SK-MEL-5 (cell line): Measurements from ENCODE around the gene LACTBL1. TPM values are rescaled to one million over a fixed set of nuclear protein-coding genes. Genes with fewer than 3 reads are reported as not detected.
"Not testable (repeated sequence)": the region's sequence is repeated elsewhere in the genome, so short reads cannot be mapped to it uniquely, and the experiment has no call there.

Experiments
- DNase-seq: peaks from one replicate; pipeline ENCODE4 v3.0.0-alpha.2; 2016; ENCODE audit warnings: low read depth, low spot score
- in situ Hi-C: cut with HindIII; loops from 2 replicates; pipeline ENCODE4 v1.10.0; 2016; ENCODE audit warnings: low sequenced_read_pairs, high pct_unique_total_duplicates, low pct_unique_long_range_greater_than_20kb
- total RNA-seq: library from RNA; depleted of rRNA; stranded (reverse); fragments of >200 nt; shearing (Covaris generic); gene quantifications from 2 replicates; pipeline ENCODE4 v1.2.3, GENCODE V29; 2014

LACTBL1 gene
- total RNA-seq, 1 experiment from 2014 or later: not detected

DNA sequence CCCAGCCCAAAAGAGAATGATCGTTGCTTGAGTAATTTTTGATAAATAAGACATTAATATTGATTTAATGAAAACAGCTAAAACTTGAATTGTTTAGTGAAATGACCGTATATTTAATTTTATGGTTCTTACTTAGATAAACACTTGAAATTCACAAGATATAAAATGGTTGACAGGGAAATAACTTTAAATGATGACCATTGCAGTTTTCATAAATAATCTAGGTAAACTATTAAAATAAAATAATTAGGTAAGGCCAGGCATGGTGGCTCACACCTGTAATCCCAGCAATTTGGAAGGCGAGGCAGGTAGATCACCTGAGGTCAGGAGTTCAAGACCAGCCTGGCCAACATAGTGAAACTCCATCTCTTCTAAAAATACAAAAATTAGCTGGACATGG lies 19.7 kb upstream of the LACTBL1 start:
- DNase-seq: not testable (repeated sequence)

DNA sequence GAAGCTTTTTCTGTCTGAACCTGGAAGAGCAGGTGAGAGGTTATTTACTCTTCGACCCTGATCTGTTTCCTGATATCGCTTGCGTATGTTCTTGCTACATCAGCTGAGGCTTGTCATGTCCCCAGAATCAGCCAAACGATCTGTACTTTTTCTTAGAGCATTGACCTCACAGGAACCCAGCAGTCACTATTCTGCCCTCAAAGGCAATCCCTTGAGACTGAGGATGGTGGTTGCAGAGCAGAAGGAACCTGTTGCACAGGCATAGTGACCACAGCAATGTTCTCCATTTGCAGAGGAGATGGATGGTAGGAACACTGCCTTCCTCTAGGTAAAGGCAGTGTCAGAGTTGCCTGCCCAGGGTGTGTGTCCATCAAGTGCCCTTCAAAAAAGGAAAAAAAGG lies 11.3 kb upstream of the LACTBL1 start:
- DNase-seq: no peak
- in situ Hi-C loops: no loop called here

More for the DNA sequence above, 19.7 kb upstream of the LACTBL1 start:
- in situ Hi-C loops: not testable (repeated sequence)

DNA sequence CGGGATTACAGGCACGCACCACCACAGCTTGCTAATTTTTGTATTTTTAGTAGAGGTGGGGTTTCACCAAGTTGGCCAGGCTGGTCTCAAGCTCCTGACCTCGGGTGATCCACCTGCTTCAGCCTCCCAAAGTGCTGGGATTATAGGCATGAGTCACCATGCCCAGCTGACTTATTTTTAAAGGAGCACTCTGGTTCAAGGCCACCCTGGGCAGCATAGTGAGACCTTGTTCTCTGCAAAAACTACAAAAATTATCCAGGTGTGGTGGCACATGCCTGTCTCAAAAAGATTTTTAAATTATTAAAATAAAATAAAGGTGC lies 7.8 kb upstream of the LACTBL1 start:
- in situ Hi-C loops: not testable (repeated sequence)

DNA sequence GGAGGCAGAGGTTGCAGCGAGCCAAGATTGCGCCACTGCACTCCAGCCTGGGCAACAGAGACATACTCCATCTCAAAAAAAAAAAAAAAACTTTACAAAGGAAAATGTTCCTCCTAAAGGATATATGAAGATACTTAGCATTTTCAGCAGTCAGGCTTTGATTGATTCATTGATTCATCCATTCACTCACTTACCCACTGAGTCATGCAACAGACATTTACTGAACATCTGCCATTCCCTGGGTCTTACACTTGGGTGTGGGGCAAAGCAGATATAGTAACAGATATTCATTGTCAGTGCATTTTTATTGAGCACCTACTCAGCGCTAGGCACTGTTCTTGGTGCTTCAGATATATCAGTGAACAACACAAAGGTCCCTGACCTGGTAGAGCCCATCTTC lies 5.6 kb upstream of the LACTBL1 start:
- in situ Hi-C loops: no loop called here
- no peak for DNase-seq

More for the DNA sequence above, 7.8 kb upstream of the LACTBL1 start:
- DNase-seq: not testable (repeated sequence)

DNA sequence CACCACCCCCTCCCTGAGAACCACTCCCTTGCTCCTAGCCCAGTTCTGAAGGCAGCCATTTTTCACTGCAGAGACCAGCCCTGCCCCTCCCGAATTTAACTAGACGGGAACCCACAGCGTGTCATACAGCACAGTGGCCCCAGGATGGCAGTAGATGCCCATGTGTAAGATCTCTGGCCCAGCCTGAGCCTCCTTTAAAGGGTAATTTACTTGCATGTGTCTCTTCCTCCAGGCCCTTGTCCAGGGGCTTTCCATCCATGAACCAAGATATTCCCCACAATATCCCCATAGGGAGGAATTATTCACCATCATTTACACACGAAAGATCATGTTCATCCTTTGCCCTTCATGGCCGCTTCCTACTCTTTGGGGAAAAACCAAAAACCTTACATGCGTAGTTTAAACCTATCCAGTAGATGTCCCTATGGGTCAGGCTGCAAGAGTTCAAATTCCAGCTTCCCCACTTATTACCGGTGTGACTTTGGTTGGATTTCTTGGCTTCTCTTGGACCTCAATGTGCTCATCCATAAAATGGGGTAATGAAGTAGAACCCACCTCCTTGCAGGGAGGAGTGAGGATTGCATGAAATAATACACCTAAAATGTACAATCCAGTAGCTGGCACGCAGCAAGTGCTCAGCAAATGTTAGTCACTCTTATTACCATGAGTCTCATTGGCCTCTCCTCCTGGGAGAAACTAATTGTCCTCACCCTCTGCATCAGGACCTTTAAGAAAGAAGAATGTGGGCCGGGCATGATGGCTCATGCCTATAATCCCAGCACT lies 4.0 kb upstream of the LACTBL1 start:
- DNase-seq: peak; percentile 87
- in situ Hi-C loops: no loop called here

DNA sequence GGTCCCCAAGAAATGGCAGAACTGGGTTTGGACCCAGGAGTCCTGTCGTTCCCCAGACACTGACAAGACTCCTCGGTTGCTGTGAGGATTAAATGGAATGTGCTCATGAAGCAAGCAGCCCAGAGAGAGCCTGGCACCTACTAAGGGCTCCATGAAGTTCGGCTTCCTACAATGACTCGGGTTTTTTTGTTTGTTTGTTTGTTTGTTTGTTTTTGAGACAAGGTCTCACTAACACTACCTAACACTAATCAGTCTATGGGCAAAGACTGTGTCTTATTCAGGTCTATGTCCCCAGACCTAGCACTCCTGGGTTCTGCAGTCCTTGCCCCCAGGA lies 3.4 kb upstream of the LACTBL1 start:
- in situ Hi-C loops: no loop called here
- no peak for DNase-seq

DNA sequence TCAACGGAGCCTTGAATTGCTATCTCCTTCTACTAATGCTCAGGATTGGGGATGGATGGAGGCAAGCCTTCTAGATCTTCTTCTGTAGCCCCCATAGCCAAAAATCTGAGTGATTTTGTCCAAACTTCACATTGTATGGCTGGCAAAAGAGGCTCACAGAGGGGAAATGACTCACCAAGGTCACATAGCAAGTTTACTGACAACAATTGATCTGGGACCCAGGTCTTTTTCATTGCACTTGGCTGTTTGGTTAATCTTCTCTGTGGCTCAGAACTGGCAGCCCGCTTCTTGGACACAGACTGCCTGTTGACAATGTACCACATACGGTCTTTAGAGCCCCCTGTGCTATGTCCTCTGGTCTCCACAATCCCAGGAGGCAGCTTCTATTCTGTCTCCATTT lies 3.0 kb upstream of the LACTBL1 start:
- DNase-seq: no peak
- in situ Hi-C loops: no loop called here

DNA sequence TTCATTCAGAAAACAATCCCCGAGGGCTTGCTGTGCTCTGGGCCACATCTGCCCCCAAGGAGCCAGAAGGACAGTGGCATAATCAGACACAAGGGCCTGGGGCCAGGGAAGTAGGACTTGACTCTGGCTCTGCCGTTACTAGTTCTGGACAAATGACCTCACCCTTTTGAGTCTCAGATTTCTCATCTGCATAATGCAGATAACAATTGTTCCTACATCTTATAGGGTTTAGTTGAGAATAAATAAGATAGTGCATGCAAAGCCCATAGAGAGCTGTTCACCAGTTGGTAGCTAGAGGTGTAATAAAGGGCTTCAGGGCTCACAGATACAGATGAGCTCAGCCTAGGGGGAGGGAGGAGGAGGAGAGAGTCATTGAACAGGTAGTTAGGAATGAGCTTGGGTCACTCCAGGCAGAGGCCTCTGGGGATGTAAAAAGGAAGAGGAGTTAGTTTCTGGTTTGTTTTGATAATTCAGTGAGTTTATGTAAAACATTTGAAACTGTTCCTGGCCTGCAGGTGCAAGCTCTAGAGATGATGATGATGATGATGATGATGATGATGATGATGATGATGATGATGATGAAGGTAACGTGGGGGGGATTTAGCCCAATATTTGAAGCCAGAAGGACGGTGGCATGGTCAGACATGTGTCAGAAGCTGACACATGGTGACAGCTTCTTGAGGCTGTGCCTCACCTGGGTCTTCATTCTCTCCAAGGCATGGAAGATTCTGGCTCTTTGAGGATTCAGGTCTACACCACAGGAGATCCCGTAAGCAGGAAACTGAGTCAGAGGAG lies 858 bp downstream of the LACTBL1 start:
- no peak for DNase-seq
- in situ Hi-C loops: no loop called here

DNA sequence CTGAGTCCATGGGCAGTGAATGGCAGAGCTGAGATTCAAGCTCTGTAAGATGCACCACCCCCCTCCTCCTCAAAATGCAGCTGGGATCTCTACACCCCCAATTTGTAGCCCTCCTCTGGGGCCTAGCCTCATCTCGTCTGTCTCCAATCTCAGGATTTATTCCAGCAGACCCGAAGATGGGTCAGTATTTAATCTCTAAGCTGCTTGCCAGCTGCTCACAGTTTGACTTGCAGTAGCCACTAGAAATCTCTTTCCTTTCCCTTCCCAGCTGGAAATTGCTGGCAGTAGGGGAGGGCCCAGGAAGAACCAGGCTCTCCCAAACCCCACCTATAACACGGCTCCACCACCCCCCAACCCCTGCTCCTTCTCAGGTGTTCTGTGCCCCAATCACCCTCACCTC lies 1.5 kb downstream of the LACTBL1 start:
- in situ Hi-C loops: no loop called here

DNA sequence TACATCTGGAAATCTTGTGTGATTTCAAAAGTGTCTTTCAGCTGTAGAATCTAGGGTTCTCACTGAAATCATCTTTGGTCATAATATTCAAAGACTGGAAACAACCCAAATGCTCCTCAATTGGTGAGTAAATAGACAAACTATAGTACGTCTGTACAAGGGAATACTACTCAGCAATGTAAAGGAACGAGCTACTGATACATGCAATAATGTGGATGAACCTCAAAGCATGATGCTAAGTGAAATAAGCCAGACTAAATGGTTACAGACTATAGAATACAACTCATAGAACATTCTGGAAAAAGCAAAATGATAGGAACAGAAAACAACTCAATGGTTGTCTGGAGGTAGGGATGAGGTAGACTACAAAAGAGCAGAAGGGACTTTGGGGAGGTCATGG lies 2.6 kb downstream of the LACTBL1 start:
- in situ Hi-C loops: no loop called here
- no peak for DNase-seq

More for the DNA sequence above, 1.5 kb downstream of the LACTBL1 start:
- DNase-seq: no peak

DNA sequence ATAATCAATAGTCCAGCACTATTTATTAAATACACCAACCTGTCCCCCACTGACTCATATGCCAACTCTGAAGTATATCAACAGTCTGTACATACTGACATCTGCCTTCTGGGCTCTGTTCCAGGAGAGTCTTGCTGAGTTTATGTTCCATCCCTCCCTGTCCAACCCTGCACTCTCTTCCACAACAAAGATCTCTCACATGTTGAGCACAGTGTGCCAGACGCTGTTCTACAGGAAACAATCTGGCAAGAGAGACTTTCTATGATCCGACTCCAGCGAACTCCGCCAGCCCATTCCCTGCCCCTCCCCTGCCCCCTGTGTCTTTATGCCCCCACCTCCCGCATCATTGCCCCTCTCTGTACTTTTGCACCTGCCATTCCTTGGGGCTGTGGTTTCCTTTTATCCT lies 3.4 kb downstream of the LACTBL1 start:
- DNase-seq: peak; percentile 84
- in situ Hi-C loops: no loop called here

DNA sequence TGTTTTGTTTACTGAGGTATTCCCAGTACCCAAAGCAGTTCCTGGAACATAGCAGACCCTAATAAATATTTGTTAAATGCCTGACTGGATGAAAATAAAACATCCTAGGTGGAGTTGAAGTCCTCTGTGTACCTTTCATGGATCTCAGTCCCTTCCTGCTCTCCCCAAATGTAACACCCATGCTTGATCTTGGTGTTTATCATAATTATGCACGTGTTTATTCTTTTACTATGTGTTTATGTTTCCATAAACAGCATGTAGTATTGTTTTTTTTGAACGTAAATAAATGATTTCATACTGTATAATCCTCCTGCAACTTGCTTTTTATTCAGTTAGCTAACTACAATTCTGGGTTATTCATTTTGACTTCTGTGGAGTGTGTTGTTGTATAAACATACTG lies 4.8 kb downstream of the LACTBL1 start:
- in situ Hi-C loops: no loop called here
- DNase-seq: no peak

DNA sequence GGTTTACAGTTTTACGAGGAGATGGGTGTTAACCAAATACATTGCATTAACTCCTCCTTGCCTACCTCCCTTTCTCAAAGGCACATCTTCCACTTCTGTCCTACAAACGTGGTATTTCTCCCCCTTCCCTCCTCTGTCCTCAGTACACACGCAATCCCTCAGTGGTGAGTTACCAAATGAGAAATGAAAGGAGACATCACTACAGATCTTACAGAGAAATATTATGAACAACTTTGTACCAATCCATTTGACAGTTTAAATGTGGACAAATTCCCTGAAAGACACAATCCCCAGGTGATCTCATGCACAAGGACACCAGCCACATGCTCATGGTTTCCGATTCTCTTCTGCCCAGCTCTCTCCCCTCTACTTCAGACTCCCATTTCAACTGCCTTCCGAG lies 6.4 kb downstream of the LACTBL1 start:
- no peak for DNase-seq
- in situ Hi-C loops: no loop called here

DNA sequence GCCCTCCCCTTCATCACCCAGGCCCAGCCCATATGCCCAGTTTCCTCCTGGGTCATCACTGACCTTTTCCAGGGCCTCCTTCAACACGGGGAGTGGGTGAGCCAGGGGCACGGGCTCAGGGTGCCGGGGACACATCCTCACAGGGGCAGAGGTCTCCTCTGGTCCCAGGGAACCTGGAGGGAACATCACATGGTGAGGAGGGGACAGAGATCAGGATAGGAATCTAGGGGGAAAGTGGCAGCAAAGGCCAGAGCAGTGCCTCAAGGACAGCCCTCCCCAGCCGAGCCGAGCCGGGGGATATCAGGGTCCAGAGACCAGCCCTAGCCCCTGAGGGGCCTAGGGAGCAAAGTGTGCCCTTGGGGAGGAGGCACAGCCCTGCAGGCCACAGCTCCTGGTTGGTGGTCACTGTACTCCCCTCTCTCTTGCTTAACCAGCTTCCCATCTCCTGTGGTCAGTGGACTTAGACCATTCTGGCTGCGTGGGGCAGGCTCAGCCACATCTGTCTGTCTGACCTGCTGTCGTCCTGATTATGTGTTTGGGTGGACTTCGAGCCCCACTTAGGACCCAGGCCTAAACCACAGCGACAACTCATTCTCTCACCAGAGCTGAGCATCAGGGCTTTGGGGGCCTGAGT lies 9.5 kb downstream of the LACTBL1 start:
- no peak for DNase-seq
- in situ Hi-C loops: no loop called here

DNA sequence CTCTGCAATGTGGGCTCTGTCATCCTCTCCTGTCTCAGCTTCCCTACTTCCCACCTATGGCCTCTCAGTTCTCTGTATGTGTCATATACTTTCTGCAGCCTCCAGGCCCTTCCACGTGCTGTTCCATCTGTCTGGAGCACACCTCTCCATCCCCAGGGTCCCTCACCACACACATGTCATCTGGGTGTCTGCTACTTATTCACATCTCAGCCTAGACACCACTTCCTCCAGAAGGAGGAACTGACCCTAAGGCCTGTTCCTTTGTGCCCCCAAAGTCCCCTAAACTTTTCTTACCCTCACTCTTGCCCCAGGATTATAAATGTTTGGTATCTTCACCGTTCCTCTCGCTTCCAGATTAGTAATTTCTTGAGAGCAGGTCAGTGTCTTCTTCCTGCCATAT lies 10.1 kb downstream of the LACTBL1 start:
- in situ Hi-C loops: no loop called here
- DNase-seq: no peak

DNA sequence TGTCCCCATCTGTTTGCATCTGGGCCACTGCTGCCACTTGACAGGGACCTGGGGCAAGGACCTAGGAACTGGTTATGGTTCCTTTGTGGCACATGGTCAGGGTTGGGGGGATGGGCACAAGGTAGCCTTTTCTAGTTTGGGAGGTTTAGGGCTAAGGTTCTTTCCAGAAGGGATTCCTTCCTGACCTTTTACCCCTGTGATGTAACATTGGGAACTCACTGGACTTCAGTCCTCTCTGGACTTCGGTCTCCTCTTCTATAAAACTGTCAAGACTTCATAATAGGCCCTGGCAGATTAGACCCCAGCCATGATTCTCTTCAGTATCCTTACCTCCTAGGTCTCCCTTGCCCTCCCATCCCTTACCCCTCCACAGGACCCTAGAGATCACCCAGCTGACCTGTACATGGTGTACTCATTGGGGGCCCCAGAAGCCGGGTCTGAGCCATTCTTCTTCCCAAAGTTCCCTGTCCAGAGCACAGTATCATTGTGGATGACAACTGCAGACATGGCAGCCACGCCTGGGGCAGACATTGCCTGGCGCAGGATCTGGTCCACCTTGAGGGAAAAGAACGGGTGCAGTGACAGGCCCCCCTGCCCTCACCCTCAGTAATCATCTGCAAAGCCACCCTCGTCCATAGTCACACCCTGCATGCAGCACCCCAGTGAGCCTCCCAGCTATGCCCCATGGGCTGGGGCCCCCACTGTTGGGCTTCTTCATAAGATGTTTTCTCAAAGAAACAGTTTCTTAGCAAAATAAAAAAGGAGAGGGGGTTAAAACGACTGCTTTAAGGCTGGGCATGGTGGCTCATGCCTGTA lies 12.9 kb downstream of the LACTBL1 start:
- in situ Hi-C loops: no loop called here
- no peak for DNase-seq

DNA sequence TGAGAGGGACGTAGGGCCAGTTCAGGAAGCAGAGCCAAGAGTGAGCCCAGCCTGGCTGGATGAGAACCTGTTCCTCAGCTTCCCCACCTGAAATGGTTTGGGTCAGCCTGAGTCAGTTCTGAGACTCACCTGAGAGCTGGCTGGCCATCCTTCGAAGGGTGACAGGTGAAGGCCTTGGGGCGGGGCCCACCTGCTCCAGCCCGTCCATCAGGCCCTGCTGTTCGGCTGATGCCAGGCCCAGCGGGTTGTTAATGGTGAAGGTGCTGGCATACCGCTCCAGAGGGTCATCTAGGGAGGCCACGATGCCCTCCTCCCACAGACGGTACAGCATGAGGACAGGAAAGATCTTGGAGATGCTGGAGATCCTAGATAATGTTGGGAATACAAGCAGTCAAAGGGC lies 14.1 kb downstream of the LACTBL1 start:
- in situ Hi-C loops: no loop called here
- no peak for DNase-seq

DNA sequence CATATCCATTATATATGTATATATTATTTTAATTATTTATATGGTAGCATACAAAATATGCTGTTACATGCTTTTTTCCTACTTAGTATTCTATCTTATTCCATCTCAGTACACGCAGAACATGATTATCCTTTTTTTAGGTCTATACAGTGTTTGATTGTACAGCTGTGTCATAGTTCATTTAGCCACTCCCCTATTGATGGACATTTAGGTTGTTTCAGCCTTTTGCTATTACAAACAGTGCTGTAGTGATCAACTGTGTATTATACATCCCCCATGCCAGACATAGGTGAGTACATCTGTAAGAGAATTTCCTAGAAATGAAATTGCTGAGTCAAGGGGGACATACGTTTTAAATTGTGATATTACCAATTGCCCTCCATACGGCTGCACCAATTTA lies 15.6 kb downstream of the LACTBL1 start:
- DNase-seq: no peak
- in situ Hi-C loops: no loop called here
